ENCODE results near the gene PRDM16. TPM values are rescaled to one million over a fixed set of nuclear protein-coding genes. Genes with fewer than 3 reads are reported as not detected.
A peak's percentile ranks its signal among the peaks of the same experiment; 100 is the strongest.

PRDM16 gene
- total RNA-seq, 1 donor from 2014 or later: 12.8 TPM

DNA sequence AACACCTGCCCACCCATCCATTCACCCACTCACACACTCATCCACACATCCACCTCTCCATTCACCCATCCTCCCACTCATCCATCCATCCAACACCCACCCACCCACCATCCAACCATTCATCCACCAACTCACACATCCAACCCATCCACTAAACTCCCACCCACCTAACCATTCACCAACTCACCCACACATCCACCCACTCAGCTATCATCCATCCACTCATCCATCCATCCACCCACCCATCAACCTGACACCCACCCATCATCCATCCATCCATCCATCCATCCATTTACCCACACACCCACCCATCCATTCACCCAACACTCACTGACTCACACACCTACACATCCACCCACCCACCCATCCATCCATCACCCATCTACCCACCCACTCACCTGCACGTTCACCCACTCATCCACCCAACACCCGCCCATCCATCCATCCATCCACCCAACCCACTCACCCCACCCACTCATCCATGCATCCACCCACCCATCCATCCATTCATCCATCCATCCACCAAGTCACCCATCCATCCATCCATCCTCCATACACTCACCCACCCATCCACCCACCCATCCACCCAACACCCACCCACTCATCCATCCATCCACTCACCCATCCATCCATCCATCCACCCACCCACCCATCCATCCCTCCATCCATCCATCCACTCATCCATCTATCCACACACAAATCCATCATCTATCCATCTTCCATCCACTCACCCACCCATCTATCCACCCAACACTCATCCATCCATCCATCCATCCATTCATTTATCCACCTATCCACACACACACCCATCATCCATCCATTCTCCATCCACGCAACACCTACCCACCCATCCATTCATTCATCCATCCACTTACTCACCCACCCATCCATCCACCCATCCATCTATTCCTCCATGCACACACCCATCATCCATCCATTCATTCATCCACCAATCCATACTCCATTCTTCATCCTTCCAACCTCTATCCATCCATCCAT, 17.4 kb upstream of the PRDM16 start:
- ATAC-seq (no peak), DNase-seq (ENCODE audit: missing footprints) (no peak)
- intact Hi-C loops (cut with DNase I): no loop called here

DNA sequence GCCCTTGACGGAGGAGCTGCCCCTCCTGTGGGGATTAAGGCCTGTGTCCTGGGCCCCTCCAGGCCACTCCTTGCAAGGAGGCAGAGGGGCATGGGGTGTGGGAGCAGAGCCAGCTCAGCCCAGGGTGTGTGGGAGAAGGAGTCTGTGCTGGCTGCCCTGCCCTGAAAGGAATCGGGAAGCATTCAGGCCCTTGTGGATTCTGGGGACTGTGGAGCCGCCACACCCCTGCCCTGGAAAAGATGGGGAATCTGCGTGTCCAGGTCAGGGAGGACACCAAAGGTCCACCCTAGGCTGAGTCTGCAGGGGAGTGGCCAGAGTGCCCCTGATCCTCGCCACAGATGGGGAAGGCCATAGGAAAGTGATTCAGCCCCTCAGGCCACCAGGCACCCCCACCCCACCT, 16.5 kb upstream of the PRDM16 start:
- no peak for DNase-seq (ENCODE audit: missing footprints)
- intact Hi-C loops (cut with DNase I): no loop called here

GRCh38 chr1:3053366-3053980, 15.5 kb upstream of the PRDM16 start:
- ATAC-seq (no peak), DNase-seq (ENCODE audit: missing footprints) (no peak)
- intact Hi-C loops (cut with DNase I): no loop called here

More for the DNA sequence above, 16.5 kb upstream of the PRDM16 start:
- no peak for ATAC-seq

GRCh38 chr1:3053986-3054385, 15.0 kb upstream of the PRDM16 start:
- DNase-seq (ENCODE audit: missing footprints): no peak
- ATAC-seq: no peak
- intact Hi-C loops (cut with DNase I): no loop called here

- DNase-seq (ENCODE audit: missing footprints) (no peak), ATAC-seq (no peak)
- intact Hi-C loops (cut with DNase I): no loop called here
These were observed 14.5 kb upstream of the PRDM16 start for GRCh38 chr1:3054474-3054873.

- DNase-seq (ENCODE audit: missing footprints): no peak
- intact Hi-C loops (cut with DNase I): no loop called here
- no peak for ATAC-seq
These were observed 14.0 kb upstream of the PRDM16 start for GRCh38 chr1:3055051-3055450.

DNA sequence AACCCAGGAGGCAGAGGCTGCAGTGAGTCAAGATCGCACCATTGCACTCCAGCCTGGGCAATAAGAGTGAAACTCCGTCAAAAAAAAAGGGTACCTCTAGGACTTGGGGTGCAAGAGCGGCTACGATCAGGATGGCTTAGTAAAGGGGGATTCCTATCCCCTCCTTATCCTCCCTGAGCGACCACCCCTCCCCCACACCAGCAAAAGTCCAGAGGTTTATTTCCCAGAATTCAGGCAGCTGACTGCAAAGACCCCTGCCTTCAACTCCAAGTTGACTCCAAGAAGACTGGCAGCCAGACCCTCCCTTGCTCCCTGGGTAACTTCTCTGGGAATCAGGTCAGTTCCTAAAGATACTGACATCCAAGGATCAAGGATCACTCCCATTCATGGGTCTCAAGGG, 12.4 kb upstream of the PRDM16 start:
- ATAC-seq (no peak), DNase-seq (ENCODE audit: missing footprints) (no peak)
- intact Hi-C loops (cut with DNase I): no loop called here

GRCh38 chr1:3058263-3059030, 10.6 kb upstream of the PRDM16 start:
- ATAC-seq (no peak), DNase-seq (ENCODE audit: missing footprints) (no peak)
- intact Hi-C loops (cut with DNase I): no loop called here

DNA sequence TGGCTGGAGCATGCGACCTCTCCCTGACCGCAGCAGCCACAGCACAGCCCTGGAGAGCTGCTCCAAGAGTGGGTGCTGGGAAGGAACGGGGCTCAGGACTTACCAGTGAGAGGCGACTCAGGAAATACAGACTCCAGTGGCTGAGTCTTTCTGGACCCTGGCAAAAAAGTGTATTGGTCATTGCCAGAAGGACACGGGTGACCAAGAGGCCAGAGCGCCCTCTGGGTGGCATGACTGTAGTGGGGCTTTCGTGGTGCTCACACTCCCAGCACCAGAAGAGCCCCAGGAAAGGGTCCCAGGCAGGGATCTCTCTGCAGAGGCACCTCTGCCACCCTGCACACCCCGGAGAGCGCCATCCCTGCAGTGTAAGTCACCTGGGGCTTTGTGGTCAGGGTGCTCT, 8.9 kb upstream of the PRDM16 start:
- DNase-seq (ENCODE audit: missing footprints): no peak
- intact Hi-C loops (cut with DNase I): no loop called here
- ATAC-seq: no peak

GRCh38 chr1:3060601-3061551, 8.1 kb upstream of the PRDM16 start:
- intact Hi-C loops (cut with DNase I): no loop called here
- ATAC-seq (no peak), DNase-seq (ENCODE audit: missing footprints) (no peak)

DNA sequence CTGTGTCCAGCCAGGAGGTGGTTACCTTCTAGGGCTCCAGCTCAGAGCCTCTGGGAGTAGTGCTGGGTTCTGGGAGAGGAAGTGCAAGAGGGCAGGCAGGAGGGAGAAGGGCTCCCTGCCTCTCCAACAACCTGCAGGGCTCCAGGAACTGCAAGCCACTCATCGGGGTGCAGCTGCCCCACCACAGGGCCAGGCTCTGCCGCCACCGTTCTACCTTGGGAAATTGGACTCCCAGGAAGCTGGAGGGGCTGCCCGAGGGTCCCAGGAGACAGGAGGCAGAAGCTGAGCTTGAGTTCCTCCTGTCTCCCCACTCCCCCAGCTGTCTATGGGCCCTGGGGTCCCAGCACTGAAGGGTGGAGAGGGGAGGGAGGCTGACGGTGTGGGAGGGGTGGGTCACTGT, 7.4 kb upstream of the PRDM16 start:
- intact Hi-C loops (cut with DNase I): no loop called here
- DNase-seq (ENCODE audit: missing footprints) (no peak), ATAC-seq (no peak)

- no peak for ATAC-seq
- DNase-seq (ENCODE audit: missing footprints): no peak
- intact Hi-C loops (cut with DNase I): no loop called here
These were observed 6.9 kb upstream of the PRDM16 start for GRCh38 chr1:3061981-3062615.

DNA sequence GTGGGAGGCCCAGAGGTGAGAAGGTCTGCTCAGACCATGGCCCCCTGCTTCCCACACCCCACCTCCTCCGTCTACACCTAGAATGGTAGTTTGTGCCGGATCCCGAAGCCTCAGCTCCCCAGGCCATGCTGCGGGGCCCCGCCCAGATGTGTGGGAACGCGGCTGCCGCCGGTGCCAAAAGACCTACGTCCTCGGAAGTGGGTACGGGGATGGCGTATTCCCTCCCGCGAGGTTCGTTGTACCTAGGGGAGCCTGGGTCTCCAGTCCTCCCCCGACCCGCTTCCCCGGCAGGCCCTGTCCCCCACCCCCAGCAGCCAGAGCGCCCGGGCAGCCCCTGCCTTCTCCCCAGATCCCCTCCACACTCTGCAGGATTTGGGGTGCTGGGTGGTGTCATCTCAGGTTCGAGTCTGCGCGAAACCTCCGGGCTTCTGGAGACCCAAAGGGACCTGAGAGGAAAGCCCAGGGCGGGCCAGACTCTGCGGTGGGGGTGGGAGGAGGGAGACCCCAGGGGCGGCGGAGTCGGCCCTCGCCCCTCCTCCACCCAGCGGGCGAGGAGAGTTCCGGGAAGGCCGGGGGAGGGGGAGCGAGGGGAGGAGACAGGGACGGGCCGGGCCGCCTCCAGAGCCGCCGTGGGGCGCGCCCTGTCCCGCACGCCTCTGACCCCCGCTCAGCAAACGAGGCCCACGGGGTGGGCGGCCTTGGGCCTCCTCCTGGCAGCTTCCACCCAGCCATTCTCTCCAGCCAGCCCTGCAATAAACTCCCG, 6.2 kb upstream of the PRDM16 start:
- ATAC-seq: no peak
- intact Hi-C loops (cut with DNase I): no loop called here
- DNase-seq (ENCODE audit: missing footprints): peak; percentile 57

- no peak for ATAC-seq
- intact Hi-C loops (cut with DNase I): no loop called here
- DNase-seq (ENCODE audit: missing footprints): peak; percentile 62
These were observed 5.4 kb upstream of the PRDM16 start for GRCh38 chr1:3063379-3064295.

DNA sequence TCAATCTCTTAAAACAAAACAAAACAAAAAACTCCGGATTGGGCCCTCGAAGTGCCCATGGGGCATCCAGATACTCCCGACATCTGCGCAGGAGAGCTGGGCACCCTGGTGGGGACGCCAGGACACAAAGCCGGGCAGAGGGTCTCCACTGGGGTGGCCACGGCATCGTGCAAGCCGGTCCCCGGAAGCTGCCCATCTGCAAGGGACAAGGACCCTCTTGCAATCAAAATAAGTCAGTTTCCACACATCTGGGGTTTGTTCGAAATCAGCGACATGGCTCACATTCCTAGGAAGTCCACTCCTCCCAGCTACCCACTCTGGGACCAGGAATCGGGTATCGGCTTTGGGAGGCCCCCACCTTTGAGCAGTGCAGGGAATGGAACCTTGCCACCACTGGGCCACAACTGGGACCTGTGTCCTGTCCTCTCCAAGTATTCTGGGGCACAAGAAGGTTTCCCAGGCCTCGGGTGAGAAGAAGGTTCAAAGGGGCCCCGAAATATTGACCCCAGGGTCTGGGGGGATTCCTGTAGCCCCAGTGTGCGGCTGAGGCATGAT, 4.6 kb upstream of the PRDM16 start:
- ATAC-seq (no peak), DNase-seq (ENCODE audit: missing footprints) (peak; percentile 48)
- intact Hi-C loops (cut with DNase I): no loop called here

DNA sequence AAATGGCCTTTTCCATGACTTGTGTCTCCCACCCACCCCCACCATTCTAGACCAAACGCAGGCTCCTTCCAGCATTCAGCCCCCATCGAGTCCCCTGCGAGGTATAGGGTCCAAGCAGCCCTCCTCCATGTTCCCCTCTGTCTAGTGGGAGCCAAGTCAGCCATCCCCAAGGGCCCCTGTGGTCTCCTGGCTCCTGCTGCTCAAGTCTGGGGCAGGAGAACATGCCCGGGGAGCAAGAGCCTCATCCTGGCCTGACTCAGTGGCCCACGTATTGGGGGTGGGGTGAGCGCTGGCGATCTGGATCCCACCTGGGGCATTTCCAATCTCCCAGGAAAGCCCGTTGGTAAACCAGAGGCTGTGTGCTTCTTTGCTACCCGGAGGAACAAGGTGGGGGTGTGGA, 4.1 kb upstream of the PRDM16 start:
- DNase-seq (ENCODE audit: missing footprints) (peak; percentile 57), ATAC-seq (no peak)
- intact Hi-C loops (cut with DNase I): no loop called here
